Glutamatergic neuron (in vitro differentiated cells): Measurements from ENCODE around the gene RPL22. TPM values are rescaled to one million over a fixed set of nuclear protein-coding genes. Genes with fewer than 3 reads are reported as not detected.

Source experiments
- DNase-seq: peaks from one replicate; pipeline ENCODE4 v3.0.0; 2022
- H3K27ac Mint-ChIP-seq: one replicate; pipeline ENCODE4 v1.8.0; 2020; ENCODE audit warnings: mild to moderate bottlenecking, mixed read lengths, inconsistent platforms; ENCODE audit not compliant: unreplicated experiment
- H3K27me3 Mint-ChIP-seq: one replicate; pipeline ENCODE4 v1.8.0; 2020; ENCODE audit warnings: mild to moderate bottlenecking, moderate library complexity, mixed read lengths, inconsistent platforms; ENCODE audit not compliant: unreplicated experiment
- H3K36me3 Mint-ChIP-seq: one replicate; pipeline ENCODE4 v1.8.0; 2020; ENCODE audit warnings: mild to moderate bottlenecking, mixed read lengths, inconsistent platforms; ENCODE audit not compliant: unreplicated experiment
- H3K4me1 Mint-ChIP-seq: one replicate; pipeline ENCODE4 v1.8.0; 2020; ENCODE audit warnings: mild to moderate bottlenecking, low read depth, mixed read lengths, inconsistent platforms; ENCODE audit not compliant: unreplicated experiment
- H3K4me3 Mint-ChIP-seq: one replicate; pipeline ENCODE4 v1.8.0; 2020; ENCODE audit warnings: mild to moderate bottlenecking, mixed read lengths, inconsistent platforms; ENCODE audit not compliant: unreplicated experiment
- H3K9me3 Mint-ChIP-seq: one replicate; pipeline ENCODE4 v1.8.0; 2020; ENCODE audit warnings: mild to moderate bottlenecking, moderate library complexity, mixed read lengths, inconsistent platforms; ENCODE audit not compliant: unreplicated experiment
- total RNA-seq: library from RNA; stranded (reverse); fragmentation: NEBNext Ultra II Directional; extraction: Animal tissue kit (Norgen Biotek cat#: 25700); gene quantifications from one replicate; pipeline ENCODE4 v1.2.1, GENCODE V29; 2021; ENCODE audit not compliant: unreplicated experiment
- TF ChIP-seq, protein P1 (sequence below): fragments of 200-600 bp; sonication (generic); IDR thresholded peaks from one replicate; pipeline ENCODE4 v1.5.0; 2021; ENCODE audit not compliant: partially characterized antibody, unreplicated experiment

The RPL22 gene
- total RNA-seq, 1 donor from 2014 or later: 275 TPM

DNA sequence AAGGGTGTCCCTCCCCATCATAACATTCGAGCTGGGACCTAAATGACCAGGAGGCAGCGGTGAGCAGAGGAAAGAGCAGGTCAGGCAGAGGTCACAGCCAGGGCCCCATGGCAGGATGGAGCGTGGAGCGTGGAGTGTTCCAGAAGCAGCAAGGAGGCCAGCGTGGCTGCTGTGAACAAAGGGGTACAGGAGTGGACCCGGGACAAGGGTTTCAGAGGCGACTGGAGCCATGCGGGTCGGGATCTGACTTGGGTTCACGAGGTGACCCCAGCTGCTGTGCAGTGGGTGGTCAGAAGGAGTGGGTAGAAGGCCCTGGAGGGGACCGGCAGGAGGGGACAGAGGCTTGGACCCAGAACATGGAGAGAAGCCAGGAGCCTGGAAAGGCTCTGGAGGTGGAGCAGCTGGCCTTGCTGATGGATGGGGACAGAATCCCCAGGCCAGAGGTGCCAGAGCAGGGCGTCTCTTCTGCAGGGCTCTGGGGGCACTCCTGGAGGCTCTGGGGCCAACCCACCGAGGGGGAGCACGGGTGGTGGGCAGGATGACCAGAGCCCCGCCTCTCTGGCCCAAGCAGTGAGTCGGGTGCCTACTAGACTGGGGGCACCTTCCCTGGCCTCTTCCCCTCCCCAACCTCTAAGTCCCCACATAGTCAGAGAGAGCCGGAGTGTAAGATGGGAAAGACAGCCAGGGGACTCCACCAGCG is 21.6 kb downstream of the RPL22 start:
- TF ChIP-seq, protein P1, sequence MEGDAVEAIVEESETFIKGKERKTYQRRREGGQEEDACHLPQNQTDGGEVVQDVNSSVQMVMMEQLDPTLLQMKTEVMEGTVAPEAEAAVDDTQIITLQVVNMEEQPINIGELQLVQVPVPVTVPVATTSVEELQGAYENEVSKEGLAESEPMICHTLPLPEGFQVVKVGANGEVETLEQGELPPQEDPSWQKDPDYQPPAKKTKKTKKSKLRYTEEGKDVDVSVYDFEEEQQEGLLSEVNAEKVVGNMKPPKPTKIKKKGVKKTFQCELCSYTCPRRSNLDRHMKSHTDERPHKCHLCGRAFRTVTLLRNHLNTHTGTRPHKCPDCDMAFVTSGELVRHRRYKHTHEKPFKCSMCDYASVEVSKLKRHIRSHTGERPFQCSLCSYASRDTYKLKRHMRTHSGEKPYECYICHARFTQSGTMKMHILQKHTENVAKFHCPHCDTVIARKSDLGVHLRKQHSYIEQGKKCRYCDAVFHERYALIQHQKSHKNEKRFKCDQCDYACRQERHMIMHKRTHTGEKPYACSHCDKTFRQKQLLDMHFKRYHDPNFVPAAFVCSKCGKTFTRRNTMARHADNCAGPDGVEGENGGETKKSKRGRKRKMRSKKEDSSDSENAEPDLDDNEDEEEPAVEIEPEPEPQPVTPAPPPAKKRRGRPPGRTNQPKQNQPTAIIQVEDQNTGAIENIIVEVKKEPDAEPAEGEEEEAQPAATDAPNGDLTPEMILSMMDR: no peak
- no peak for DNase-seq
- H3K9me3 Mint-ChIP-seq: peaks cover 7% of the 10 kb centered on the region
- H3K27me3 Mint-ChIP-seq: peaks cover 21% of the 10 kb centered on the region
- H3K4me1 Mint-ChIP-seq: peaks cover 3% of the 10 kb centered on the region
- peaks cover 7% of the 10 kb centered on the region for H3K36me3 Mint-ChIP-seq
- H3K4me3 Mint-ChIP-seq: no peak overlapping the region
- no peak overlapping the region for H3K27ac Mint-ChIP-seq

DNA sequence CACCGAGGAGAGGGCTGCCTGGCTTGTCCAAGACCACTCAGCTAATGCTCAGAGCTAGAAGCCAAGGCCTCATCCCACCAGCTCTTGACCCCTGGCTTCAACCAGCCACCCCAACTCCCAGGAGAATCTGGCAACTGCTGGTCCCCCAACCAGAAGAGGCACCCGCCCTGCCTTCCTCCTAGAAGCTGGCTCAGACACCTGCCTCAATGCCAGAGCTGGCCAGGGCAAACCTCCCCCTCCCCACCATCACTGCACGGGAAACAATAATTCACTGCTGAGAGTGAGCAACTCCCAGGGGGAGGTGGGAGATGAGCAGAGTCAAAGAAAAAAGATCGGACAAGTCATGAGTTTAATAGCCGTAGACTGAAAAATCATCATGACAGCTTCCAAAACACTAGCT is 22.6 kb downstream of the RPL22 start:
- peaks cover 3% of the 10 kb centered on the region for H3K4me1 Mint-ChIP-seq
- DNase-seq: no peak
- TF ChIP-seq, protein P1: no peak
- peaks cover 18% of the 10 kb centered on the region for H3K27me3 Mint-ChIP-seq
- H3K36me3 Mint-ChIP-seq: peaks cover 7% of the 10 kb centered on the region
- no peak overlapping the region for H3K4me3 Mint-ChIP-seq
- peaks cover 6% of the 10 kb centered on the region for H3K9me3 Mint-ChIP-seq
- H3K27ac Mint-ChIP-seq: no peak overlapping the region

DNA sequence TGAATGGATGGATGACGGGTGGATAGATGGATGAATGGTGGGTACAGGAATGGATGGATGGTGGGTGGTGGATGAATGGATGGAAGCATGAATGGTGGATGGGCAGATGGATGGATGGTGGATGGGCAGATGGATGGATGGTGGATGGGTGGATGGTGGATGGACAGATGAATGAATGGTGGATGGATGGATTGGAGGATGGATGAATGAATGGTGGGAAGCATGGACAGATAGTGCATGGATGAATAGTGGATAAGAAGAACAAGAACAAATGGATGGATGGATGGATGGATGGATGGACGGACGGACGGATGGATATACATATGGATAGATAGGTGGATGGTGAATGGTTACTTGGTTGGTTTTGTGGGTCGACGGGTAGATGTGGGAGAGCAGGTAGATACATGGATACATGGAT is 24.0 kb downstream of the RPL22 start:
- Mint-ChIP-seq H3K9me3 (peaks cover 3% of the 10 kb centered on the region), H3K4me3 (no peak overlapping the region), H3K27me3 (peaks cover 14% of the 10 kb centered on the region), H3K4me1 (peaks cover 3% of the 10 kb centered on the region), H3K27ac (no peak overlapping the region), H3K36me3 (peaks cover 7% of the 10 kb centered on the region)
- no peak for DNase-seq
- TF ChIP-seq, protein P1: no peak

DNA sequence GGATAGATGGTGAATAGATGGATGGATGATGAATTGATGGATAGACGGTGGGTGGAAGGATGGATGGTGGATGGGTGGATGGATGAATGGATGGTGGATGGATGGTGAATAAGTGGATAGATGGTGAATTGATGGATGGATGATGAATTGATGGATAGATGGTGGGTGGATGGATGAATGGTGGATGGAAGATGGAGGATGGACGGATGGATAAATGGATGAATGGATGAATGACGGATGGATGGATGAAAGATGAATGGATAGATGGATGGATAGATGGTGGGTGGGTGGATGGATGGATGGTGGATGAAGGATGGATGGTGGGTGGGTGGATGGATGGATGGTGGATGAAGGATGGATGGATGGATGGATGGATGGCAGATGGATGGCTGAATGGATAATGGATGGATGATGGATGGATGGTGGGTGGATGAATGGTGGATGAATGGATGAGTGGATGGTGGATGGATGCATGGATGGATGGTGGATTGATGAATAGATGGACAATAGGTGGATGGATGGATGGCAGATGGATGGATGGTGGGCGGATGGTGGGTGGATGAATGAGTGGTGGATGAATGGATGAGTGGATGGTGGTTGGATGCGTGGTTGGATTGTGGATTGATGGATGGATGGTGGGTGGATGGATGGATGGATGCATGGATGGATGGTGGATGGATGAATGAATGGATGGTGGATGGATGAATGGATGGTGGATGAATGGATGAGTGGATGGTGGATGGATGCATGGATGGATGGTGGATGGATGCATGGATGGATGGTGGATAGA is 24.6 kb downstream of the RPL22 start:
- Mint-ChIP-seq H3K36me3 (peaks cover 7% of the 10 kb centered on the region), H3K27ac (no peak overlapping the region), H3K27me3 (peaks cover 14% of the 10 kb centered on the region), H3K4me1 (peaks cover 3% of the 10 kb centered on the region), H3K9me3 (peaks cover 3% of the 10 kb centered on the region), H3K4me3 (no peak overlapping the region)
- no peak for DNase-seq
- TF ChIP-seq, protein P1: no peak

DNA sequence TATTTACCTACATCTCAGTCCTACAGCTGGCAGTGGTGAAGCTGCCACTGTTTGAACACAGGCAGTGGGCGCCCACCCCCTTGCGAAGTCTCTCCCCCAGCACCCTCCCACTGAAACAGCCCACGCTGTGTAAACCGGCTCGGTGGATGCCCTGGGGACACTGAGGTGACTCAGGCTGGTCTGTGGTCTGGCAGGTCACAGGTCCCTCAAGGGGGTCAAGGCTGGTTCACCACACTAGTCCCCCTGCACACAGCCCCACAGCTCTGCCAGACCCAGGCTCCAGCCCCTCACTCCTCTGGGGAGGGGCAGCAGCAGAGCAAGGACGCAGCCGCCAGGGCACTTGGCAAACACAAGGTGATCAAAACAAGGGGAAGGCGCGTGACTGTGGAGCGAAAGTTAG is 26.8 kb downstream of the RPL22 start:
- Mint-ChIP-seq H3K36me3 (peaks cover 4% of the 10 kb centered on the region), H3K27ac (no peak overlapping the region)

More for the DNA sequence above, 26.8 kb downstream of the RPL22 start:
- H3K9me3 Mint-ChIP-seq: peaks cover 3% of the 10 kb centered on the region
- H3K27me3 Mint-ChIP-seq: peaks cover 7% of the 10 kb centered on the region
- no peak for DNase-seq
- TF ChIP-seq, protein P1: no peak
- no peak overlapping the region for H3K4me3 Mint-ChIP-seq
- H3K4me1 Mint-ChIP-seq: peaks cover 3% of the 10 kb centered on the region
